GOT3 (cell line): ENCODE data around the gene CYP2B6.
"Not testable (repeated sequence)": the region's sequence is repeated elsewhere in the genome, so short reads cannot be mapped to it uniquely, and the experiment has no call there.

ENCODE experiments used
- DNase-seq: peaks from one replicate; lab custom pipeline; 2025; ENCODE audit warnings: mixed read lengths; lab: John Stamatoyannopoulos, UW

CYP2B6 gene

DNA sequence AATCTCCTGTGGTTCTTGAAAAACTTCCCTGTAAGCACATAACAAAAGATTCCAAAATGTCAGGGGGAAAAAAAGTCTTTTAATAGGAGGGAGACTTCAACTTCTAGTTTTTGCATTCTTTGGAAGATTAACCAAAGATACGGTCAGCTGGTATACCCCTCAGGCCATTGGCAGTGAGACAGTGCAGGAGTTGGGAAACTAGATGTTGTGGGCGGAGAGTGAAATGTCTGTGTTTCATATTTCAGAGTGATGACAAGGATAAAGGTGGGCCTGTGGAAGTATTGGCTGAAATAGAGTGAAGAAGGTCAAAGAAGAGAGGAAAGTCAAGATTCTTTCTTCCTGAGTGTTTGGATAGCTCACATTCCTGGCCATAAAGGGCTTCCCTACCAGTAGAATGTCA lies 40.8 kb downstream of the CYP2B6 start:
- no peak for DNase-seq

DNA sequence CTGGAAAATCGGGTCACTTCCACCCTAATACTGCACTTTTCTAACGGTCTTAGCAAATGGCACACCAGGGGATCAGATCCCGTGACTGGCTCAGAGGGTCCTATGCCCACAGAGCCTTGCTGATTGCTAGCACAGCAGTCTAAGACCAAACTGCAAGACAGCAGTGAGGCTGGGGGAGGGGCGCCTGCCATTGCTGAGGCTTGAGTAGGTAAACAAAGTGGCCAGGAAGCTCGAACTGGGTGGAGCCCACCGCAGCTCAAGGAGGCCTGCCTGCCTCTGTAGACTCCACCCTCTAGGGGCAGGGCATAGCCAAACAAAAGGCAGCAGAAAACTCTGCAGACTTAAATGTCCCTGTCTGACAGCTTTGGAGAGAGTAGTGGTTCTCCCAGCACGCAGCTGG lies 42.2 kb downstream of the CYP2B6 start:
- DNase-seq = not testable (repeated sequence)

DNA sequence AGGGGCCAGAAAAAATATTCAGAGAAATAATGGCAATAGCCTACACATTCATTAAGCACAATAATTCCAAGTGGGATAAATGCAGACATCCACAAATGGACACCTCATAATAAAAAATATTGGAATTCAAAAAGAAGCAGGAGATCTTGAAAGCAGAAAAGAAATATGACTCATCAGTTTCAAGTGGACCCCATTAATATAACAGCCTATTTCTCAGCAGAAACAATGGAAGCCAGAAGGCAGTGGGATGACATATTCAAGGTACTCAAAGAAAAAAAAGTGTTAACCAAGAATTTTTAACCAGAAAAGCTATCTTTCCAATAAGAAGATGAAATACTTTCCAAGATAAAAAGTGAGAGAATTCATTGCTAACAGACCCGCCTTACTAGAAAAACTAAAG lies 48.7 kb downstream of the CYP2B6 start:
- no peak for DNase-seq

DNA sequence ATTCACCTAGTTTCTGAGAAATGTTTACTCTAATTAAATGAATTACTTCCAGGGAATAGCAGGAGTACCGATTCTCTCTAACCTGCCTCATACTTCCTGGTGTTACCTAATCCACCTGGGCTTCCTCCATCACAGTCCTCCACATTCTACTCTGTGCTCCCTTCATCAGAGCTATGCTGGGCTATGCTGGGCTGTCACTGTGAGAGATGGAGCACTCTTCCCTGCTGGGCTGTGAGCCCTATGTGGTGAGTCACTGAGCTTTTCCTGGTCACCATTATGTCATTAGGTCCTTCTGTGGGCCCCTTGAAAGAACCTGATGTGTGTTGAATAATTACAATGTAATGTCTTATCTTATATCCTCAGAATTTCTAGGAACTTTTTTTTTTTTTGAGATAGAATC lies 54.0 kb downstream of the CYP2B6 start:
- not testable (repeated sequence) for DNase-seq

DNA sequence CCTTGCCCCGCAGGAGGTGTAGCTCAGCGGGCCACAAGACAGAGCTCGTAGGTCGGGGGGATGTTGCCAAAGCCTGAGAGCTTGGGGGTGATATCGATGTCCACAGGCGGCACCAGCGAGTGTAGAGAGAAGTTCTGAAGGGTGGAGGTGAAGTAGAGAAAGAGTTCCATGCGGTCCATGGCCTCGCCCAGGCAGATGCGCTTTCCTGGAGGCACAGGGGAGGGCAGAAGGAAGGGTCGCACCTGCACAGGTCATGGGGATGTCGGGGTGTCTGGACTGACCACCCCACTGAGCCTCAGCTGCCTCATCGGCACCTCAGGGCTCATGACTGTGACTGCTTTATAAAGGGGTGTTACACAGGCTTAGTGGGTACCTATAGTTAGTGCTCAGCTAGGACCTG lies 59.3 kb downstream of the CYP2B6 start:
- DNase-seq = no peak

DNA sequence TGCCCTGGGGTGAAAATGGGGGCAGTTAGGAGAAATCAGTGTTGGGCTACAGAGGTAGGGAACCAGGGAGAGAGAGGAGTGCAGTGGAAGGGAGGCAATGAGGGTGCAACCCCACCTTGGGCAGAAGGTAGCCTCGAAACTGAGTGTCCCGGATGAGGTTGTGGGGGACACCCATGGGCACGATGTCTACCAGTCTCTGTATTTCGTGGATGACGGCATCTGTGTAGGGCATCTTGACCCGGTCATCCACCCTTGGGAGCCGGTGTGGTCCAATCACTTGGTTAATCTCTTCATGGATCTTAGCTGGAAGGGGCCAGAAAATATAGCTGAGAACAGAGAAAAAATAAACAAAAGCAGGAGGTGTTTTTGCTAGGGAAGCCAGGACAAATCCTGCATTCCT lies 61.1 kb downstream of the CYP2B6 start:
- not testable (repeated sequence) for DNase-seq

DNA sequence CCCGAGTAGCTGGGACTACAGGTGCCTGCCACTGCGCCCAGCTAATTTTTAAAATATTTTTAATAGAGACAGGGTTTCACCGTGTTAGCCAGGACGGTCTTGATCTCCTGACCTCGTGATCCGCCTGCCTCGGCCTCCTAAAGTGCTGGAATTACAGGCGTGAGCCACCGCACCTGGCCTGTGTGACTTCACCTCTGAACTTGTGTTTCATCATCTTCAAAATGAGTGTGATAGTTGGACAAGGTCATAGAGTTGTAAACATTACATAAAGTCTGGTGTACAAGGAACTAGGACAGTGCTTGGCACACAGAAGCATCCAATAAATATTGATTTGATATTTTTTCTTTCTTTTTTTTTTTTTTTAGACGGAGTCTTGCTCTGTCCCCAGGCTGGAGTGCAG lies 62.2 kb downstream of the CYP2B6 start:
- not testable (repeated sequence) for DNase-seq

DNA sequence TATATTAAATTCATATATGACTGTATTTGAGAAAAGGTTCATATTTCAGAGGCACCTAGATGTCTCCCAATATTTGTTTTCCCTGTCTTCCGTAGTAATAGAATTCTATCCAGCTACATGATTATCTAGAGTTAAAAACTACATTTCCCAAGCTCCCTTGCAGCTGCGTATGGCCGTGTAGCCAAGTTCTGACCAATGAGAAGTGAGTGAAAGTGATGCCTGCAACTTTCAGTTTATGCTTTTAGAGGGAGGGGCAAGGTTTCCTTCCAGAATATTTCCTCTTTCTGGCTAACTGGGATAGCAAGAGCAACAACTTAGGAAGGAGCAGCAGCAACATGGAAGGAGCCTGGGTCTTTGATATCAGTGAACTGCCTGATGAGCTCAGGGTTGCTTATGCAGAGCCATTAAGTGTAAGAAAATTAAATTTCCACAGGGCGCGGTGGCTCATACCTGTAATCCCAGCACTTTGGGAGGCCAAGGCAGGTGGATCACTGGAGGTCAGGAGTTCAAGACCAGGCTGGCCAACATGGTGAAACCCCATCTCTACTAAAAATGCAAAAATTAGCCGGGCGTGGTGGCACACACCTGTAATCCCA lies 74.0 kb downstream of the CYP2B6 start:
- DNase-seq = no peak
